ENCODE measurements around the gene LAMB1. TPM values are rescaled to one million over a fixed set of nuclear protein-coding genes. Genes with fewer than 3 reads are reported as not detected.

LAMB1 gene
- total RNA-seq, 1 experiment from 2014 or later: 32.0 TPM

- Histone ChIP-seq H4K20me1 (ENCODE audit: insufficient read depth) (no peaks in the 10 kb centered on the region), H3K27me3 (ENCODE audit: insufficient read depth, low read length) (no peaks in the 10 kb centered on the region), H3K9me2 (ENCODE audit: insufficient read depth) (no peaks in the 10 kb centered on the region), H3K9ac (ENCODE audit: low read length) (no peak overlapping the region), H3K27ac (ENCODE audit: low read depth, low read length) (peak overlapping the region; percentile 27; the same call in 1 of the 2 replicates), H3K9me3 (ENCODE audit: control insufficient read depth in 1 of 2, insufficient read depth in 1 of 2, low read depth in 1 of 2, low read length in 2 of 2) (no peaks in the 10 kb centered on the region), H3K79me2 (ENCODE audit: insufficient read depth, low read length) (no peaks in the 10 kb centered on the region), H3K4me1 (ENCODE audit: control insufficient read depth in 1 of 2, insufficient read depth in 2 of 2, low read length in 2 of 2) (peaks cover 27 to 36% of the 10 kb centered on the region in 2 experiments), H3K4me3 (replicated peaks in 1 of 2; ENCODE audit: low read depth in 1 of 2, low read length in 2 of 2) (peak overlapping the region in 1 of 2 experiments; percentile 1; a peak in 1 of 4 replicates), H3K36me3 (ENCODE audit: control insufficient read depth in 1 of 2, insufficient read depth in 2 of 2, low read length in 2 of 2) (no peaks in the 10 kb centered on the region), H3K4me2 (ENCODE audit: low read length) (peak overlapping the region; percentile 54), H2AFZ (ENCODE audit: low read depth, low read length, poor library complexity, severe bottlenecking) (no peak overlapping the region)
- intact Hi-C loops (cut with micrococcal nuclease): no loop called here
- ChIA-PET POLR2A (interaction anchor here (0.8 kb wide), 1 partner anchor 21 kb away, joined by 4 read pairs; no protein-coding TSS in a partner anchor), CTCF (interaction anchor here (1.1 kb wide), 1 partner anchor 21 kb away, joined by 3 read pairs; no protein-coding TSS in a partner anchor), RAD21 (ENCODE audit: low non-redundant PET in 1 of 2, low total read pairs in 2 of 2, uncharacterized antibody in 2 of 2, unreplicated experiment in 2 of 2) (no interaction called here)
- no peak for DNase-seq (ENCODE audit: low read depth, low spot score)
- peak; percentile 57 for ATAC-seq
- TF ChIP-seq EGR1 (IDR thresholded peaks at IDR 0.05; ENCODE audit: low read depth): peak; percentile 71
- peak; percentile 24 for TF ChIP-seq FOSL1 (IDR thresholded peaks at IDR 0.05; ENCODE audit: low read depth)
- no peak for TF ChIP-seq ZBTB33 (IDR thresholded peaks at IDR 0.05; ENCODE audit: extremely low read depth, insufficient replicate concordance, low read length)
- peak; percentile 4; the same call in 1 of the 2 replicates for TF ChIP-seq SP1 (IDR thresholded peaks at IDR 0.05; ENCODE audit: low read depth)
- no TSS peak for BruUV-seq (replicated peaks)
Observed at GRCh38 chr7:107995184-107996071, 7.5 kb downstream of the LAMB1 start.

All from HCT116 (cell line).